GM18873 (cell line): ENCODE results near the gene TSPY10.
"Not testable (repeated sequence)": the region's sequence is repeated elsewhere in the genome, so short reads cannot be mapped to it uniquely, and the experiment has no call there.

Experiments
- ATAC-seq: cut with Tn5 transposase; IDR thresholded peaks from one replicate; pipeline ENCODE4 v1.9.1; 2021; ENCODE audit warnings: mild to moderate bottlenecking, moderate library complexity, moderate number of reproducible peaks; ENCODE audit not compliant: unreplicated experiment, low FRiP score

Gene TSPY10, protein sequence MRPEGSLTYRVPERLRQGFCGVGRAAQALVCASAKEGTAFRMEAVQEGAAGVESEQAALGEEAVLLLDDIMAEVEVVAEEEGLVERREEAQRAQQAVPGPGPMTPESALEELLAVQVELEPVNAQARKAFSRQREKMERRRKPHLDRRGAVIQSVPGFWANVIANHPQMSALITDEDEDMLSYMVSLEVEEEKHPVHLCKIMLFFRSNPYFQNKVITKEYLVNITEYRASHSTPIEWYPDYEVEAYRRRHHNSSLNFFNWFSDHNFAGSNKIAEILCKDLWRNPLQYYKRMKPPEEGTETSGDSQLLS

DNA sequence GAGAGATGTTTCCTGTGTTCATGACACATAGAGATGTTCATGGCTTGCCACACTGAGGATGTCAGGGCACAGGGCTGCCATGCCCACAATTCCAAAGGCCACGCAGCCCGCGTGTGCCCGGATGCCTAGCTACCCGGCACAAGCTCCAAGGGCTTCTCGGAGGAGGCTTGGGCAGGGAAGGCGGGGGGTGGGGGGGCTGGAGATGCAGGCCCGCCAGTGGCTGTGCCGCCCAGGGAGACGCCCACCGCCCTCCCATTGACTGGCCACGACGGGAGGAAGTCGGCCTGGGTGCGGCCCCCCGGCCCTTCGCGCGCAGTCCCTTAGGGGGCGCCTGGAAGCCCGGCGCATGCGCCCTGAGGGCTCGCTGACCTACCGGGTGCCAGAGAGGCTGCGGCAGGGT is at the start of gene TSPY10:
TSPY10 (plus strand) TSS at position 301 of the 400 bp plus-strand sequence; CDS start at position 347, 46 bp downstream.
- not testable (repeated sequence) for ATAC-seq

DNA sequence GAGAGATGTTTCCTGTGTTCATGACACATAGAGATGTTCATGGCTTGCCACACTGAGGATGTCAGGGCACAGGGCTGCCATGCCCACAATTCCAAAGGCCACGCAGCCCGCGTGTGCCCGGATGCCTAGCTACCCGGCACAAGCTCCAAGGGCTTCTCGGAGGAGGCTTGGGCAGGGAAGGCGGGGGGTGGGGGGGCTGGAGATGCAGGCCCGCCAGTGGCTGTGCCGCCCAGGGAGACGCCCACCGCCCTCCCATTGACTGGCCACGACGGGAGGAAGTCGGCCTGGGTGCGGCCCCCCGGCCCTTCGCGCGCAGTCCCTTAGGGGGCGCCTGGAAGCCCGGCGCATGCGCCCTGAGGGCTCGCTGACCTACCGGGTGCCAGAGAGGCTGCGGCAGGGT is 40.7 kb upstream of the TSPY10 start, which contains the start of gene TSPY9:
TSPY9 (plus strand) TSS at position 301 of the 400 bp plus-strand sequence; CDS start at position 347, 46 bp downstream.
- ATAC-seq = not testable (repeated sequence)

DNA sequence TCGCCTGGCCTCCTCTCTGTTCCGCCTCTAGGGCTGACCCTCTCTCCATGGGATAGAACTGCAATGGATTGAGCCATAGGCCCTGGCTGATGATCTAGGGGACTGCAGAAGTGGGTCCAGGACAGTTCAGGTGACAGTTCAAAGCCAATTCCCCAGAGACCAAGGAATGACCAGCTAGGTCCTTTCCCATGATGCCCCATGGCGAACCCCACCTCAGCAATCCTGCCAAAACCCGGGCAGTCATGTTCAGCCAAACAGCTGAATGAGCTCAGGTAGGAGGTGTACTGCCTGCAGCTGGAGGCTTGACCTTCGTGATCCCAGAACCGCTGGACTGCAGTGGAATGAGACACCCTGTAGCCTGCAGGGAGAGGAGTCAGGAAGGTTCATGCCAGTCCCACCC is 23.3 kb upstream of the TSPY10 start:
- ATAC-seq = not testable (repeated sequence)

DNA sequence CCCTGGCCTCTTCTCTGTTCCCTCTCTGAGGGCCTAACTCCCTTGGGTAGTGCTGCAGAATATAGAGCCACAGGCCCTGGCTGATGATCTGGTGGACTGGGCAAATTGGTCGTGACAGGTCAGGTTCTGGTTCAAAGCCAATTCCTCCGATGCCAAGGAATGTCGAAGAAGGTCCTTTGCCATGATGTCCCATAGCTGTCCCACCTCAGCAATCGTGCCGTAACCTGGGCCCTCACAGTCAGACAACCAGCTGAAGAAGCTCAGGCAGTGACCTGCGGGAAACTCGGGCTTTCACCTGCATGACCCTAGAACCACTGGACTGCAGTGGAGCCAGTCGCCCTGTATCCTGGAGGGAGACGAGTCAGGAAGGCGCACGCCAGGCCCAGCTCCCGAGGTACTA is 11.4 kb upstream of the TSPY10 start:
- ATAC-seq = not testable (repeated sequence)
